H1 (cell line): ENCODE results near the gene SSX2IP. TPM values are rescaled to one million over a fixed set of nuclear protein-coding genes. Genes with fewer than 3 reads are reported as not detected.

Experiments used
- CBX5 ChIP-seq: fragments of 300-800, 300-1000 bp; sonication (generic); IDR thresholded peaks from 2 replicates; pipeline ENCODE4 v1.7.1; 2016; ENCODE audit warnings: antibody characterized with exemption, low read length, low read depth
- CREB1 ChIP-seq: IDR thresholded peaks from 2 replicates; pipeline ENCODE4 v1.6.1; 2012; ENCODE audit warnings: inconsistent platforms
- CTBP2 ChIP-seq: IDR thresholded peaks from 2 replicates; pipeline ENCODE4 v1.7.0; 2011; ENCODE audit warnings: borderline replicate concordance, mild to moderate bottlenecking, moderate library complexity, mixed read lengths, low read length; ENCODE audit not compliant: insufficient read depth, insufficient read length
- GTF2F1 ChIP-seq: IDR thresholded peaks from 2 replicates; pipeline ENCODE4 v1.6.1; 2012; ENCODE audit warnings: low read depth, low read length, improper control_type of control experiment, borderline replicate concordance
- RNF2 ChIP-seq: fragments of 200-900, 300-1000 bp; sonication (generic); IDR thresholded peaks from 2 replicates; pipeline ENCODE4 v1.7.1; 2016; ENCODE audit warnings: borderline replicate concordance, low read depth, mild to moderate bottlenecking, antibody characterized with exemption, low read length; ENCODE audit not compliant: poor library complexity, severe bottlenecking; ENCODE audit errors: missing control alignments
- RXRA ChIP-seq: IDR thresholded peaks from 2 replicates; pipeline ENCODE4 v1.6.1; 2011; ENCODE audit warnings: low read depth, mild to moderate bottlenecking, low read length, moderate library complexity; ENCODE audit not compliant: insufficient read depth
- SP2 ChIP-seq: IDR thresholded peaks from 2 replicates; pipeline ENCODE4 v1.6.1; 2012; ENCODE audit warnings: mild to moderate bottlenecking, low read length, inconsistent platforms
- TBP ChIP-seq: IDR thresholded peaks from 2 replicates; pipeline ENCODE4 v1.6.1; 2011; ENCODE audit warnings: low read depth, low read length, improper control_type of control experiment
- TEAD4 ChIP-seq: IDR thresholded peaks from 2 replicates; pipeline ENCODE4 v1.6.1; 2012; ENCODE audit warnings: low read depth, low read length, inconsistent platforms, mixed read lengths
- polyA plus RNA-seq, 7 experiments: library from polyadenylated mRNA; depleted of rRNA in 3 of 7; stranded (reverse) in 5 of 7; unstranded in 2 of 7; fragments of >200 nt in 5 of 7; fragments of 200-250 nt in 2 of 7; gene quantifications; 1 replicate in 5 of 7; 2 replicates in 1 of 7; 4 replicates in 1 of 7; pipeline versions ENCODE4 v1.2.1 to v1.2.3, GENCODE V29; 2011 to 2013; ENCODE audit warnings: missing spikeins in 2 of 7, mixed read lengths in 2 of 7
- total RNA-seq: library from RNA; stranded (reverse); fragmentation: NEBNext Ultra II Directional; extraction: Animal tissue kit (Norgen Biotek cat#: 25700); gene quantifications from 2 replicates; pipeline ENCODE4 v1.2.1, GENCODE V29; 2021
- TF ChIP-seq, protein P1 (sequence below): fragments of 300-600 bp; sonication (generic); IDR thresholded peaks from 2 replicates; pipeline ENCODE4 v1.7.1; 2012; ENCODE audit warnings: low read length, moderate library complexity, mild to moderate bottlenecking, inconsistent platforms; ENCODE audit not compliant: insufficient replicate concordance

SSX2IP gene
- total and polyA plus RNA-seq, 2 of the 8 experiments (the other 6 are each of a cell fraction or from before 2014, with no cell fraction given): 4.0 to 31.3 TPM

DNA sequence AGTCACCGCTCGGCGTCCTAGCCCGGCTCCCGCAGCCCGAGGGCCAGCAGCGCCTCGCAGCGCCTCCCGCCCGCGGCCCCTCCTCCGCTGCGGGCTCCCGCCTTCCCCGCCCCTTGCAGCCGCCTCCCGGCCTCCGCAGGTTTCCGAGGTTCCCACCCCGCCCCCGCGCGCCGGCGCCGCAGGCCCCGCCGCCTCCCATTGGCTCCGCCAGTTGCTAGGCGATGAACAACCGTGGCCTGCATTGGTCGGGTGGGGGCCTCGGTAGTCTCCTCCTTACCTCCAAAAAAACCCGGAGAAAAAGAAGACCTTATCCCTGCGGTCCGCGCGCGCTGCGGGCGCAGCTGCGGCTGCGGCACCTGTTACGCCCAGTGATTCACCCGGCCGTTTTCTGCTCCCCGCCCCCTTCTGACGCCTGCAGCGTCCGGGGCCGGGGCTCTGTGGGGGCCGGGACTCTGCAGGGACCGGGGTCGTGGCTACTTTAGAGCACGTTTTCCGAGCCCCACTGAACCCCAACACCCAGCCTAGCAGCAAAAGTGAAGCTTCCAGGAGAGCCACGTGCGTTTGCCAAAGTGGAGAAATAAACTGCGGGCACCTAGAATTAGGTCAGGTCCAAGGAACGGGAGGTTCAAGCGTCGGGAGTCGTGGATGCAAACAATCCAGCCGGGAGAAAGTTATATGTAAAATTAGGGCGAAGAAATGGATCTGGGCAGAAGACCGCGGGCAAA is at the start of gene SSX2IP (continued):
- TF ChIP-seq, protein P1, sequence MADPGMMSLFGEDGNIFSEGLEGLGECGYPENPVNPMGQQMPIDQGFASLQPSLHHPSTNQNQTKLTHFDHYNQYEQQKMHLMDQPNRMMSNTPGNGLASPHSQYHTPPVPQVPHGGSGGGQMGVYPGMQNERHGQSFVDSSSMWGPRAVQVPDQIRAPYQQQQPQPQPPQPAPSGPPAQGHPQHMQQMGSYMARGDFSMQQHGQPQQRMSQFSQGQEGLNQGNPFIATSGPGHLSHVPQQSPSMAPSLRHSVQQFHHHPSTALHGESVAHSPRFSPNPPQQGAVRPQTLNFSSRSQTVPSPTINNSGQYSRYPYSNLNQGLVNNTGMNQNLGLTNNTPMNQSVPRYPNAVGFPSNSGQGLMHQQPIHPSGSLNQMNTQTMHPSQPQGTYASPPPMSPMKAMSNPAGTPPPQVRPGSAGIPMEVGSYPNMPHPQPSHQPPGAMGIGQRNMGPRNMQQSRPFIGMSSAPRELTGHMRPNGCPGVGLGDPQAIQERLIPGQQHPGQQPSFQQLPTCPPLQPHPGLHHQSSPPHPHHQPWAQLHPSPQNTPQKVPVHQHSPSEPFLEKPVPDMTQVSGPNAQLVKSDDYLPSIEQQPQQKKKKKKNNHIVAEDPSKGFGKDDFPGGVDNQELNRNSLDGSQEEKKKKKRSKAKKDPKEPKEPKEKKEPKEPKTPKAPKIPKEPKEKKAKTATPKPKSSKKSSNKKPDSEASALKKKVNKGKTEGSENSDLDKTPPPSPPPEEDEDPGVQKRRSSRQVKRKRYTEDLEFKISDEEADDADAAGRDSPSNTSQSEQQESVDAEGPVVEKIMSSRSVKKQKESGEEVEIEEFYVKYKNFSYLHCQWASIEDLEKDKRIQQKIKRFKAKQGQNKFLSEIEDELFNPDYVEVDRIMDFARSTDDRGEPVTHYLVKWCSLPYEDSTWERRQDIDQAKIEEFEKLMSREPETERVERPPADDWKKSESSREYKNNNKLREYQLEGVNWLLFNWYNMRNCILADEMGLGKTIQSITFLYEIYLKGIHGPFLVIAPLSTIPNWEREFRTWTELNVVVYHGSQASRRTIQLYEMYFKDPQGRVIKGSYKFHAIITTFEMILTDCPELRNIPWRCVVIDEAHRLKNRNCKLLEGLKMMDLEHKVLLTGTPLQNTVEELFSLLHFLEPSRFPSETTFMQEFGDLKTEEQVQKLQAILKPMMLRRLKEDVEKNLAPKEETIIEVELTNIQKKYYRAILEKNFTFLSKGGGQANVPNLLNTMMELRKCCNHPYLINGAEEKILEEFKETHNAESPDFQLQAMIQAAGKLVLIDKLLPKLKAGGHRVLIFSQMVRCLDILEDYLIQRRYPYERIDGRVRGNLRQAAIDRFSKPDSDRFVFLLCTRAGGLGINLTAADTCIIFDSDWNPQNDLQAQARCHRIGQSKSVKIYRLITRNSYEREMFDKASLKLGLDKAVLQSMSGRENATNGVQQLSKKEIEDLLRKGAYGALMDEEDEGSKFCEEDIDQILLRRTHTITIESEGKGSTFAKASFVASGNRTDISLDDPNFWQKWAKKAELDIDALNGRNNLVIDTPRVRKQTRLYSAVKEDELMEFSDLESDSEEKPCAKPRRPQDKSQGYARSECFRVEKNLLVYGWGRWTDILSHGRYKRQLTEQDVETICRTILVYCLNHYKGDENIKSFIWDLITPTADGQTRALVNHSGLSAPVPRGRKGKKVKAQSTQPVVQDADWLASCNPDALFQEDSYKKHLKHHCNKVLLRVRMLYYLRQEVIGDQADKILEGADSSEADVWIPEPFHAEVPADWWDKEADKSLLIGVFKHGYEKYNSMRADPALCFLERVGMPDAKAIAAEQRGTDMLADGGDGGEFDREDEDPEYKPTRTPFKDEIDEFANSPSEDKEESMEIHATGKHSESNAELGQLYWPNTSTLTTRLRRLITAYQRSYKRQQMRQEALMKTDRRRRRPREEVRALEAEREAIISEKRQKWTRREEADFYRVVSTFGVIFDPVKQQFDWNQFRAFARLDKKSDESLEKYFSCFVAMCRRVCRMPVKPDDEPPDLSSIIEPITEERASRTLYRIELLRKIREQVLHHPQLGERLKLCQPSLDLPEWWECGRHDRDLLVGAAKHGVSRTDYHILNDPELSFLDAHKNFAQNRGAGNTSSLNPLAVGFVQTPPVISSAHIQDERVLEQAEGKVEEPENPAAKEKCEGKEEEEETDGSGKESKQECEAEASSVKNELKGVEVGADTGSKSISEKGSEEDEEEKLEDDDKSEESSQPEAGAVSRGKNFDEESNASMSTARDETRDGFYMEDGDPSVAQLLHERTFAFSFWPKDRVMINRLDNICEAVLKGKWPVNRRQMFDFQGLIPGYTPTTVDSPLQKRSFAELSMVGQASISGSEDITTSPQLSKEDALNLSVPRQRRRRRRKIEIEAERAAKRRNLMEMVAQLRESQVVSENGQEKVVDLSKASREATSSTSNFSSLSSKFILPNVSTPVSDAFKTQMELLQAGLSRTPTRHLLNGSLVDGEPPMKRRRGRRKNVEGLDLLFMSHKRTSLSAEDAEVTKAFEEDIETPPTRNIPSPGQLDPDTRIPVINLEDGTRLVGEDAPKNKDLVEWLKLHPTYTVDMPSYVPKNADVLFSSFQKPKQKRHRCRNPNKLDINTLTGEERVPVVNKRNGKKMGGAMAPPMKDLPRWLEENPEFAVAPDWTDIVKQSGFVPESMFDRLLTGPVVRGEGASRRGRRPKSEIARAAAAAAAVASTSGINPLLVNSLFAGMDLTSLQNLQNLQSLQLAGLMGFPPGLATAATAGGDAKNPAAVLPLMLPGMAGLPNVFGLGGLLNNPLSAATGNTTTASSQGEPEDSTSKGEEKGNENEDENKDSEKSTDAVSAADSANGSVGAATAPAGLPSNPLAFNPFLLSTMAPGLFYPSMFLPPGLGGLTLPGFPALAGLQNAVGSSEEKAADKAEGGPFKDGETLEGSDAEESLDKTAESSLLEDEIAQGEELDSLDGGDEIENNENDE: no peak
- no peak for TF ChIP-seq RNF2
- no peak for TF ChIP-seq GTF2F1
- TF ChIP-seq SP2: no peak
- TF ChIP-seq TBP: peak; percentile 67; the same call in 1 of the 2 replicates
- TF ChIP-seq CTBP2: no peak
- TF ChIP-seq CBX5: no peak
- TF ChIP-seq TEAD4: no peak
- TF ChIP-seq RXRA: no peak
- no peak for TF ChIP-seq CREB1
